ENCODE measurements around the gene PRSS22.

The PRSS22 gene

DNA sequence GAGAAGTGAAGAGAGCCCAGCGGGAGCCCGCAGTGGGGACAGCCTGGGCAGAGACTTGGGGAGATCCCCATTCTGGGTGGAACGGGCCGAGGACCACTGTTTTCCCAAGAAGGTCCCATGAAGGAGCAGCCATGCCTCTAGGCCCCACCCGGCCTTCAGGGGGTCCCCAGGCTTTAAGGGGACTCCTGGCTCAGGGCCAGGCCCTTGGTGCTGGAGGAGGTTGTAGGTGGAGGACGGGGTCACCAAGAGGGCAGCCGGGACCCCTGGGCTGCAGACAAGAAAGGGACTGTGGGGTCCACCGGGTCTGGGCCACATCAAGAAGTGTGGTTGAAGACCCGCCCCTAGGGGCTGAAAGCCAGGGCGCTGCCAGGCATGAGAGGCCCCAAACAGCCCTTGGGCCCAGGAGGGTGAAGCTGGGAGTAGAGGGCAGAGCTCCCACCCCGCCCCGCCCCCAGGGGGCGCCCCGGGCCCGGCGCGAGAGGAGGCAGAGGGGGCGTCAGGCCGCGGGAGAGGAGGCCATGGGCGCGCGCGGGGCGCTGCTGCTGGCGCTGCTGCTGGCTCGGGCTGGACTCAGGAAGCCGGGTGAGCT is 41.1 kb downstream of the PRSS22 start, which contains the start of gene PRSS21:
Gene PRSS21, plus strand, starts transcription at position 487 of the 589 bp plus-strand sequence. Its CDS starts 32 bp downstream, at position 519.
- DNase-seq (ENCODE audit: low spot score) = no peak

DNA sequence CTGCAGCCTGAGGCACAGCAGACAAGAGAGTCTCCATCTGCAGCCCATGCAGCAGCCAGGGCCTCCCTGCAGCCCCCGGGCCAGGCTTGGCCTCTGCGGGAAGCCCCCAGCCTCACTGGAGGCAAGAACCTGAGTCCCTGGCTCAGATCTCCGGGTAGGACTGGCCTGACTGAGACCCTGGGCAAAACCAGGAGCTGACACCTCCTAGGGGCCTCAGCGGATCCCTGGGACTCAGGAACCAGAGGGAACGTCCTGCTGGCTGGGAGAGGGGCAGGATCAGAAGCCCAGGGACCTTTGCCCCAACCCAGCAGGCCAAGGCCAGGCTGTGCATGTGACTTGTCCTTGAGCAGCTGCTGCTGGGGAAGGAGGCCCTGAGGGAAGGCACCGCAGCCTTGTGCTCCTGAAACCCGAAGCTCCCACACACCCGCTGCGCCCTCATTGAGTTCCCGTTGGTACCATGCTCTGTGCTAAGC is 42.6 kb downstream of the PRSS22 start:
- DNase-seq (ENCODE audit: low spot score) = no peak

DNA sequence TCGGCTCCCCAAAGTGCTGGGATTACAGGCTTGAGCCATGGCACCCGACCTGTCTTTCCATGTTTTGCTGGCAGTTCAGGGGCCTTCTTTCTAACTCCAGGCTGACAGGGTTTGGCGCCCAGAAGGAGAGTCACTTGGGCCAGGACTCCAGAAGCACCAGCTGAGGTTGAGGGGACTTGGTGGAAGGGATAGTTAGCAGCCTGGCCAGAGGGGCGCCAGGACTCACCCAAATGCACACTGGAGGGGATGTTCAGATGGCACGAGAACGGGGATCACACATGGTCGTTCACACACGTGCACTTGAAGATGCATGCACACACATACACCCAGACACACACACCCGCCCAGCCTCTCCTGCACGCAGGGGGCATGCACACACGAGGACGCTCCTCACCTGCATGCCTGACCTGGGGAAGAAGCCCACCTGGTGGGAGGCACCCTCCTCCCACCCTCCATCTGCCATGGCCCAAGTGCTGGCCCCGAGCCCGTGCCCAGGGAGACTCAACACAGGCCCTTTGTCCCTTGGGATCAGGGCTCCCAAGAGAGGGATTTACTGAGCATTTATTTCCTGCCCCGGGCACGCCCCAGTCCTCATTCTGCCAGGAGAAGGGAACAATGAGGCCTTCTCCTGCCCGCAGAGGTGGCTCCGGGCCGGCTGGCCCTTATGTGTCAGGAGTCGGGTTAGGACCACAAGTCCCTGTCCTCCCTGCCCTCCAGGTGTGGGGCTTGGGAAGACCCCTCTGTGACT is 43.2 kb downstream of the PRSS22 start:
- no peak for DNase-seq (ENCODE audit: low spot score)

DNA sequence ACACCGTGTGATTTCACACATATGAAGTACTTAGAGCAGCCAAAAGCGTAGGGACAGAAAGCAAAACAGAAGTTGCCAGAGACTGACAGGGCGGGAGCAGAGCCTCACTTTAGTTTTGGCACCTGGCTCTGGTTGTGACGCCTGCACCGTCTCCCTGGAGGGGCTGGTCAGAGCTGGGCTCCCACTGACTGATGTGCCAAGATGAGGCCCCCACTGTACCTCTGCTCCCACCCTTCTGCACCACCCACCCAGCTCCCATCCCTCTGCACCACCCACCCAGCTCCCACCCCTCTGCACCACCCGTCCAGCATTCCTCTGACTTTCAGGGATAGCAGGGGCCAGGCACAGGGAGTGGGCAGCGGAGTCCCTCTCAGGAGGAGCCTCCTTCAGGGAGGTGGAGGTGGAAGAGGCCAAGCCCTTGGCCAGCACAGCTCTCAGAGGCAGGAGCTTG is 44.2 kb downstream of the PRSS22 start:
- DNase-seq (ENCODE audit: low spot score) = no peak

DNA sequence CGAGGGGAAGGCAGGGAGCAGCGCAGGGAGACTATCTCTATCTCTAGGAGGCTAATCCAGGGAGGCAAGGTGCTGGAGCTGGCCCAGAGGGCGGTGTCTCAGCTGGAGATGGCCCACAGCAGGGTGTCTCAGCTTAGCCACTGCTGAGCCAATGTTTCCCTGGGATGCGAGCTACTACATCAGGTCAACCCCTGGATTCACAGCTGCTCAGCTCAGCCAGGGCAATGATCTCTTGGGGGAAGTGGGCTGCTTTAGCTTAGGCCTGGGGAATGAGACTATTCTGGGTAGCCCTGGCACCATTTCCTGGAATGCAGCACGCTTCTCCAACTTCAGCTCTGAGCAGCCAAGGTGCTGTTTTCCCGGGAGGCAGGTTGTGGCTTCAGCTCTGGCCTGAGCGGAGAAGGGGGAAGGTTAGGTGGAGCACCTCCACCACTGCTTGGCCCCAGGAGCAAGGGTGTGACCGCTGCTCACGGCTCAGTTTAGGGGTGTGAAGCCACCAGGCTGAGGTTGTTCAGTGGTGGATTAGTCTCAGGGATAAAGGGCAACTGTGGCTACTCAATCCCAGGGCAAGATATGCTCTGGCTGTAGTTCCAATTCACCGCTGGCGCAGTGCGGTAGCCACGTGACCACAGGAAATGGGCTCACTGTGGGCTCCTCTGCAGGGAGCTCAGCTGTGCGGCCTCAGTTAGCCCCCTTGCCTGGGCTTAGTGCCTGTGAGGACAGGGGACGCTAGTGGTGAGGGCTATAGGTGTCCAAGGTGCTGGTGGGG is 46.1 kb downstream of the PRSS22 start:
- no peak for DNase-seq (ENCODE audit: low spot score)

DNA sequence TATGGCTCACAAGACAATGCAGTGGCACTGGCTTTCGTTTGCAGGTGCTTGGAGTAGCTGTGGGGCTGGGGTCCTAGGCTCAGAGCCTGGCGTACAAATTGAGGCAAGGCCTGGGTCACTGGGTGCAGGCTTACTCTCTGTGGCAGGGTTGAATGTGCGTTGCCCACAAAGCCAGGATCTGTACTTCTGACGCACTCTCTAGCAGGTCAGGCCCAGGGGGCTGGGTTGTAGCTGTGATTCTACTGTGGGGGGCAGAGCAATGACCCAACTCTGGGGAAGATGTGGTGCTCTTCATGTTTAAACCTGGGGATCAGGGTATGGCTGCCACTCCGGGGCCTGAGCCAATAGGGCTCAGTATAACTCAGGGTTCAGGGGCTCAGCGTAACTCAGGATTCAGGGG is 47.3 kb downstream of the PRSS22 start:
- DNase-seq (ENCODE audit: low spot score) = no peak

DNA sequence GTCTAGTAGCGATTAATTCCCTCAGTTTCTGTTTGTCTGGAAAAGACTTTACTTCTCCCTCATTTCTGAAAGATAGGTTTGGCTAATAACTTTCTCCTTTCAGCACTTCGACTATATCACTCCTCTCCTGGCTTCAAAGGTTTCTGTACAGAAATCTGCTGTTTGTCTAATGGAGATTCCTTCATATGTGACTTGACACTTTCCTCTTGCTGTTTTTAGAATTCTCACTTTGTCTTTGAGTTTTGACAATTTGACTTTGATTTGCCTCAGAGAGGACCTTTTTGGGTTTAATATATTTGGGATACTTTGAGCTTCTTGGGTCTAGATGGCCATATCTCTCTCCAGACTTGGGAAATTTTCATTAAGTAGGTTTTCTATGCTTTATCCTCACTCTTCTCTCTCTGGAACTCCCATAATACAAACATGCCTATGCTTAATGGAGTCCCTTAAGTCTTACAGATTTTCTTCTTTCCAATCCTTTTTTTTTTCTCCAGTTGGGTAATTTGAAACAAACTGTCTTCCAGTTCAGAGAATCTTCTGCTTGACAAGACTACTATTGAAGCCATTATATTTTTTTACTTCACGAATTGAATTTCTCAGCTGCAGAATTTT is 48.7 kb downstream of the PRSS22 start:
- DNase-seq (ENCODE audit: low spot score) = no peak

DNA sequence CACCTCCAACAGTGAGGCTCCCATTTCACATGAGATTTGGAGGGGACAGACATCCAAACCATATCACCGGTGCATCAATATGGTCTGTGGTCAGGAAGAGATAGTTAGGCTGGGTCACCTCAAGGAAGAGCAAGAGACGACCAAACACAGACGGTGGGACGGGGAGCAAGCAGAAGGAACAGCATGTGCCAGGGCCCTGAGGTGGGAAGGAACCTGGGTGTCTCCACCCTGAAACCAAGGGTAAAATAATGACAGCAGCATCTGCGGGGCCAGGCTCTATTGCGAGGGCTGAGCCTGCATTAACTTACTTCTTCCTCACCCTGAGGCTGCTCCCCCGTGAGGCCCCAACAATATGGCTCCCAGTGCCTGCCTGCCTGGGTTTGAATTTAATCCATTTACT is 49.8 kb downstream of the PRSS22 start:
- no peak for DNase-seq (ENCODE audit: low spot score)

DNA sequence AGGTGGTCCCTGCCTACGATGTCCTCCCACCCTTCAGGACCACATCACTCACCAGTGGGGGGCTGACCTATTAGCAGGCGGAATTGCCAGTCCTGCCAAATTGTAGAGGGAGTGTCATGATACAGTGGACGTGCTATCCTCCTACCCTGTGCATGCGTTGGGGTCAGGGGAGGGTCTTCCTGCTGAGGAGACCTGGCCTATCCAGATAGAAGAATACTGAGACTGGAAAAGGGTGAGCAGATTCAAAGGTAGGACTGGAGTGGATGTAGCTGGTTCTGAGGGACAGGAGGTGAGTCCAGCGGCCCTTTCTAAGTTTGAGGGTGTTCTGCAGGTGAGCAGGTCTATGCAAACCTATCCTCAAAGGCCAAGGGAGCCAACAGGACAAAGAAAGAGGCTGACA is 51.7 kb downstream of the PRSS22 start:
- DNase-seq (ENCODE audit: low spot score) = no peak

DNA sequence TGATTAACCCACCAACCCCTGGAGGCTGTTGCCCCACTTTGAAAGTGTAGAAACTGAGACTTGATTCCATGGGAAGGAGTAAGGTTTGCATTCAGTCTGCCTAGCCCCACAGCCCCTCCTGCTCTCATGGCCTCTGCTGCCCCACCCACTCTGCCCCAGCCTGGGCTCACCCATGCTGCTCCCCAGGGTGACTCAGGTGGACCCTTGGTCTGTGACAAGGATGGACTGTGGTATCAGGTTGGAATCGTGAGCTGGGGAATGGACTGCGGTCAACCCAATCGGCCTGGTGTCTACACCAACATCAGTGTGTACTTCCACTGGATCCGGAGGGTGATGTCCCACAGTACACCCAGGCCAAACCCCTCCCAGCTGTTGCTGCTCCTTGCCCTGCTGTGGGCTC is 53.2 kb downstream of the PRSS22 start:
- DNase-seq (ENCODE audit: low spot score) = no peak

DNA sequence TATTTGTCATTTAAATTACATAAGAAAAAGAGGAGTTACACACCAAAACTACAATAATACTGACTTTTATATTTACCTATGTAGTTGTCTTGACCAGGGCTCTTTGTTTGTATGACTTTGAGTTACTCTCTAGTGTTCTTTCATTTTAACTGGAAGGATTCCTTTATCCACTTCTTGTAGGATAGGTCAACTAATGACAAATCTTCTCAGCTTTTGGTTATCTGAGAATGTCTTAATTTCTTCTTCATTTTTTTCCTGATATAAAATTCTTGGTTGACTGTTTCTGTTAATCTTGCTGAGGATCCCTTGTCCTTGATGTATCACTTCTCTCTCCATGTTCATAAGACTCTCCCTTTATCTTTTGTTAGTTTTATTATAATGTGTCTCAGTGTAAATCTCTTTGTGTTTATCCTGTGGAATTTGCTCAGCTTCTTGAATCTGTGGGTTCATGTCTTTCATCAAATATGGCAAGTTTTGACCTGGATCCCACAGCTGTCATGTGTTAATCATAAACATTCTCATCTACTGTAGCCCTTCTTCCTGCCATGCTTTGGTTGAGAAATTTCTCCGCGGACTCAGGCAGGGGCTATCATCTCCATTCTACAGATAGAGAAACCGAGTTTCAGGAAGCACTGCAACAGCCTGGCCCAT is 54.3 kb downstream of the PRSS22 start:
- no peak for DNase-seq (ENCODE audit: low spot score)
